MM.1S (cell line): Measurements from ENCODE around the gene VPS35.

Experiments used
- CTCF ChIP-seq: fragments of 300-600 bp; sonication (generic); IDR thresholded peaks from 2 replicates; pipeline ENCODE4 v1.5.1; 2016; ENCODE audit warnings: antibody characterized with exemption, low read length, mixed read lengths
- EZH2 ChIP-seq: fragments of 300-600 bp; sonication (generic); optimal IDR thresholded peaks from 2 replicates; pipeline ENCODE3; 2017; ENCODE audit warnings: low read depth, mild to moderate bottlenecking, antibody characterized with exemption, low read length, mixed read lengths

- no peak for TF ChIP-seq CTCF
- TF ChIP-seq EZH2, result no peak
Observed at GRCh38 chr16:46727630-46728029, 38.7 kb upstream of the VPS35 start.
